Activated CD4-positive, CD25-positive, alpha-beta regulatory T cell treated with anti-CD3 and anti-CD28 coated beads, Interleukin-2, amount 50 U/mL, for 24 hours (primary cell): ENCODE measurements around the gene FAM47E.

Source experiments
- ATAC-seq, 2 donors: fragments of 150-1000 bp; cut with Tn5 transposase; one replicate each; pipeline ENCODE4 v1.10.0; 2021; ENCODE audit warnings: mild to moderate bottlenecking in 1 of 2, moderate library complexity in 1 of 2

Gene FAM47E

GRCh38 chr4:76301775-76302162, 50.2 kb downstream of the FAM47E start:
- ATAC-seq, result no peak

- no peak for ATAC-seq
These were observed 51.4 kb downstream of the FAM47E start for GRCh38 chr4:76302826-76303438.

- no peak for ATAC-seq
These were observed 53.6 kb downstream of the FAM47E start for GRCh38 chr4:76305033-76305687.

- peak; percentile 27 to 34 for ATAC-seq
These were observed 54.7 kb downstream of the FAM47E start, which contains the start of gene STBD1 for GRCh38 chr4:76305971-76306881. TSS of gene STBD1 (plus strand) at chr4:76306733. CDS start at chr4:76306770, 37 bp downstream.

- ATAC-seq, result peak in 1 of 2 donors; percentile 24
These were observed 55.5 kb downstream of the FAM47E start for GRCh38 chr4:76306882-76307659.

- no peak for ATAC-seq
These were observed 56.1 kb downstream of the FAM47E start for GRCh38 chr4:76307660-76308014.

- no peak for ATAC-seq
These were observed 57.0 kb downstream of the FAM47E start for GRCh38 chr4:76308548-76308947.

GRCh38 chr4:76309939-76310550, 58.5 kb downstream of the FAM47E start:
- ATAC-seq, result no peak

- no peak for ATAC-seq
These were observed 59.2 kb downstream of the FAM47E start for GRCh38 chr4:76310683-76311082.

GRCh38 chr4:76311896-76312331, 60.4 kb downstream of the FAM47E start:
- ATAC-seq, result no peak

GRCh38 chr4:76312457-76312856, 60.9 kb downstream of the FAM47E start:
- ATAC-seq, result no peak

GRCh38 chr4:76313547-76313946, 62.0 kb downstream of the FAM47E start:
- no peak for ATAC-seq

GRCh38 chr4:76315267-76315918, 63.9 kb downstream of the FAM47E start:
- no peak for ATAC-seq

GRCh38 chr4:76316131-76316530, 64.6 kb downstream of the FAM47E start:
- no peak for ATAC-seq

- no peak for ATAC-seq
These were observed 70.7 kb downstream of the FAM47E start for GRCh38 chr4:76322236-76322635.

- no peak for ATAC-seq
These were observed 73.6 kb downstream of the FAM47E start for GRCh38 chr4:76325072-76325471.

- ATAC-seq, result no peak
These were observed 75.0 kb downstream of the FAM47E start for GRCh38 chr4:76326515-76326914.
